AG09319 (cell line): ENCODE measurements around the gene KLHDC3.

ENCODE experiments used
- DNase-seq: peaks from one replicate; pipeline ENCODE4 v3.0.0-alpha.2; 2010; ENCODE audit warnings: low read depth; ENCODE audit errors: extremely low read depth
- TF ChIP-seq, protein P1 (sequence below): IDR thresholded peaks from 2 replicates; pipeline ENCODE4 v1.5.1; 2011; ENCODE audit warnings: low read depth, mild to moderate bottlenecking, inconsistent platforms, low read length, moderate library complexity

The KLHDC3 gene

DNA sequence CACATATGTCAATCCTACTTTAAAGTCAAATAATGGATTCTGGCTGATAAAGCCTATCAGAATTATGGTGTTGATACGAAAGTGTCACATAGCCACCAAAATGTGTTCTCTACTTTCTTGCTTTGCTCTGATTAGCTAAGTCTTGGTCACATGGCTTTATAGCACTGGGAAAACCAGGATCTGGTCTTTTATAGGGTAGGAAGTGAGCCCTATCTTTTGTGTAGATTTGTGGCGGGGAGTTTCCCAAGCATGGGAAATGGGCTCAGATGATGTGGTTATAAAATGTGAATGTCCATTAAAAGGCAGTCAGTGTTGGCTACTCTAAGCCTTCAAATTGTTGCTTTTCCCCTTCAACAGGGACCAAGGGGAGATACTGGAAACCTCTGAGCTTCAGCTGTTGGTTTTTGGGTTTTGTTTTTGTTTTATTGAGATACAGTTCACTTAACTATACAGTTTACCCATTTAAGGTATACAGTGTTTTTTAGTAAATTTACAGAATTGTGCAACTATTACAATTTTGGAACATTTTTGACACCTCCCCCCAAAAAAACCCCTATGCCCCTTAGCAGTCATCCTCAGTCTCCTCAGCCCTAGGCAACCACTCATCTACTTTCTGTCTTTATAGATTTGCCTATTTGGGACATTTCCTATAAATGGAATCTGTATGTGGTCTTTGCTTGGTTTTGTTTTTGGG lies 19.6 kb downstream of the KLHDC3 start:
- TF ChIP-seq, protein P1, sequence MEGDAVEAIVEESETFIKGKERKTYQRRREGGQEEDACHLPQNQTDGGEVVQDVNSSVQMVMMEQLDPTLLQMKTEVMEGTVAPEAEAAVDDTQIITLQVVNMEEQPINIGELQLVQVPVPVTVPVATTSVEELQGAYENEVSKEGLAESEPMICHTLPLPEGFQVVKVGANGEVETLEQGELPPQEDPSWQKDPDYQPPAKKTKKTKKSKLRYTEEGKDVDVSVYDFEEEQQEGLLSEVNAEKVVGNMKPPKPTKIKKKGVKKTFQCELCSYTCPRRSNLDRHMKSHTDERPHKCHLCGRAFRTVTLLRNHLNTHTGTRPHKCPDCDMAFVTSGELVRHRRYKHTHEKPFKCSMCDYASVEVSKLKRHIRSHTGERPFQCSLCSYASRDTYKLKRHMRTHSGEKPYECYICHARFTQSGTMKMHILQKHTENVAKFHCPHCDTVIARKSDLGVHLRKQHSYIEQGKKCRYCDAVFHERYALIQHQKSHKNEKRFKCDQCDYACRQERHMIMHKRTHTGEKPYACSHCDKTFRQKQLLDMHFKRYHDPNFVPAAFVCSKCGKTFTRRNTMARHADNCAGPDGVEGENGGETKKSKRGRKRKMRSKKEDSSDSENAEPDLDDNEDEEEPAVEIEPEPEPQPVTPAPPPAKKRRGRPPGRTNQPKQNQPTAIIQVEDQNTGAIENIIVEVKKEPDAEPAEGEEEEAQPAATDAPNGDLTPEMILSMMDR: no peak
- no peak for DNase-seq

DNA sequence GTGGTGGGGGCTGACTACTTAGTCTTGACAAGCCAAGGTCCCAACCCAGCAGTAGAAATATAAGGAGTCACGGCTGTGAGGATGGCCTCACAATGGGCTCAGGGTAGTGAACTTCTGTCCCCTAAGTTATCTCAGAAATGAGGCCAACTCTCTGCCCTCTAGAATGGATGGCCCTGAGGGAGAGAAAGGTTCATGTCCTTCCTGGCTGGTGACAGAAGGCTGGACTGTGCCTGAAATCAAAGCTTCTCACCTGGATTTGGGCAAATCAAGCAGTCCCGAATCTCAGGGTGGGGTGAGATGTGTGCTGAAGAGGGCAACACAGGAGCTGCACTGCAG lies 20.1 kb downstream of the KLHDC3 start:
- no peak for DNase-seq

GRCh38 chr6:43035495-43036194 lies 21.6 kb downstream of the KLHDC3 start:
- DNase-seq: no peak
- TF ChIP-seq, protein P1: no peak

More for the DNA sequence above, 20.1 kb downstream of the KLHDC3 start:
- TF ChIP-seq, protein P1: no peak

DNA sequence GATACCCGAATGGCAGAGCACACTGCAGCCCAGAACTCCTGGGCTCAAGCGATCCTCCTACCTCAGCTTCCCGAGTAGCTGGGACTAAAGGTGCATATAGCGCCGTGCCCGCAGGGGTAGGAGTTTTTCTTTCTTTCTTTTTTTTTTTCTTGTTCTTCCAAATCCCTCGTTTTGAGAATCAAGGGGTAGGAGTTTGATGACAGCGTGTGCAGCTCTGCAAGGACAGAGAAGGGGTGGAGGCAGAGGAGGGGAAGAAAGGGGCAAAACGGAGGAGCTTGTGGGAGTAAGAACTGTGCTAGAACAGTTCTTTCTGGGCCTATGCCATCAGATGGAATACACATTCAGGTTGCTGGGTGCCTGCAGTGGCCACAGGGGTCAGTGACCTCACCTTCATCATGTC lies 22.7 kb downstream of the KLHDC3 start:
- TF ChIP-seq, protein P1: no peak

DNA sequence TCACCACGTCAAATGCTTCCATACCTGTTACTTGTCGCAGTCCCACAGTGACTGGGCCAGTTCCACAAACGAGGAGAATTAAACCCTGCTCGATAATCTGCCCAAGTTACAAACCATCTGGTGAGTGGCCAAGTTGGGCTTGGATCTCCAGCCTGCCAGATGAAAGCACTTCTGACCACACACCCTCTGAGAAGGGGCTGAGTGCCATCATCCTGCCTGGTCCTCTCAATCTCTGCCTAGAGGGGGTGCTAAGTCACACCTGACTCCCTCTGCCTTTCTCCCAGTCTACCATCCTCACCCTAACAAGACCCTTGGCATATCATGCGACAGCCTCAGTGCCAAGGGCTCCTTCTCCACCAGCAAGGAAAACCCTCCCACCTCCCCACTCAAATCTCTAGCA lies 23.1 kb downstream of the KLHDC3 start:
- DNase-seq: no peak
- TF ChIP-seq, protein P1: no peak

More for the DNA sequence above, 22.7 kb downstream of the KLHDC3 start:
- no peak for DNase-seq

- DNase-seq: no peak
- TF ChIP-seq, protein P1: no peak
Observed at GRCh38 chr6:43037706-43038105, 23.7 kb downstream of the KLHDC3 start.

GRCh38 chr6:43038727-43039126 lies 24.7 kb downstream of the KLHDC3 start:
- TF ChIP-seq, protein P1: no peak
- no peak for DNase-seq
